Esophagus muscularis mucosa (tissue), 4 donors: Measurements from ENCODE around the gene NT5M. TPM values are rescaled to one million over a fixed set of nuclear protein-coding genes. Genes with fewer than 3 reads are reported as not detected.

Experiments used
- DNase-seq: peaks from one replicate; pipeline ENCODE4 v3.0.0-alpha.2; 2017; ENCODE audit errors: extremely low spot score
- H3K27ac ChIP-seq, 4 donors: fragments of 200-600 bp; sonication (generic); replicated peaks in 1 of 4; 1 replicate in 3 of 4; 2 replicates in 1 of 4; pipeline ENCODE4 v1.5.1; 2016 to 2019; ENCODE audit warnings: mild to moderate bottlenecking in 1 of 4
- H3K27me3 ChIP-seq, 4 donors: fragments of 200-600 bp; sonication (generic); one replicate each; pipeline versions ENCODE4 v1.5.1 to v1.6.0; 2016 to 2019
- H3K36me3 ChIP-seq, 4 donors: fragments of 200-600 bp; sonication (generic); one replicate each; pipeline ENCODE4 v1.5.1; 2016 to 2019
- H3K4me1 ChIP-seq, 4 donors: fragments of 200-600 bp; sonication (generic); one replicate each; pipeline ENCODE4 v1.5.1; 2016 to 2019
- H3K4me3 ChIP-seq, 4 donors: fragments of 200-600 bp; sonication (generic); 1 replicate in 2 of 4; 2 replicates in 2 of 4; pipeline ENCODE4 v1.5.1; 2016 to 2019; ENCODE audit warnings: mild to moderate bottlenecking in 4 of 4, moderate library complexity in 1 of 4
- H3K9me3 ChIP-seq, 4 donors: fragments of 200-600 bp; sonication (generic); 1 replicate in 3 of 4; 2 replicates in 1 of 4; pipeline ENCODE4 v1.5.1; 2016 to 2019
- CTCF ChIP-seq, 3 experiments: fragments of 200-600 bp in 2 of 3; fragments of 450-650 bp in 1 of 3; sonication (generic) in 2 of 3; IDR thresholded peaks; one replicate each; pipeline ENCODE4 v1.5.1; 2017 to 2019; ENCODE audit warnings: antibody characterized with exemption in 3 of 3, mild to moderate bottlenecking in 2 of 3, moderate library complexity in 1 of 3
- EP300 ChIP-seq: sonication (generic); formaldehyde crosslinking; IDR thresholded peaks from one replicate; pipeline ENCODE4 v1.6.1; 2017; ENCODE audit warnings: antibody characterized with exemption
- POLR2A ChIP-seq: fragments of 450-650 bp; IDR thresholded peaks from one replicate; pipeline ENCODE4 v1.6.1; 2017; ENCODE audit warnings: antibody characterized with exemption, moderate library complexity, mild to moderate bottlenecking, low read depth
- POLR2AphosphoS5 ChIP-seq, 2 donors: sonication (generic); formaldehyde crosslinking; IDR thresholded peaks; one replicate each; pipeline ENCODE4 v1.6.1; 2017; ENCODE audit warnings: antibody characterized with exemption in 2 of 2
- WGBS: methylation state at CpG from one replicate; pipeline ENCODE4 v1.1.5; 2018; 5-methylcytosine and 5-hydroxymethylcytosine counted together
- intact Hi-C: fragments of 100-400 bp; cut with DNase I; formaldehyde crosslinking; loops from one replicate; pipeline ENCODE4 v1.15.1; 2023
- total RNA-seq, 4 donors: library from RNA; depleted of rRNA; stranded (reverse); fragments of >200 nt; gene quantifications; one replicate each; pipeline versions ENCODE4 v1.1.0 to v1.2.1, GENCODE V29; 2016

NT5M gene
- total RNA-seq, 4 donors from 2014 or later, result 4.3 to 11.5 (median 7.0) TPM

GRCh38 chr17:17289086-17289485 is 14.1 kb upstream of the NT5M start:
- H3K27me3 ChIP-seq, result no peaks in the 10 kb centered on the region
- no peak for DNase-seq
- no peaks in the 10 kb centered on the region for H3K4me1 ChIP-seq
- H3K27ac ChIP-seq, result no peak overlapping the region
- H3K9me3 ChIP-seq, result no peaks in the 10 kb centered on the region
- TF ChIP-seq POLR2AphosphoS5 (IDR thresholded peaks at IDR 0.05), result no peak
- no peaks in the 10 kb centered on the region for H3K36me3 ChIP-seq
- H3K4me3 ChIP-seq, result no peak overlapping the region
- 78% methylated on average over 4 of the region's 4 CpGs for WGBS
- intact Hi-C loops, result no loop called here

- 75% methylated on average over 7 of the region's 7 CpGs for WGBS
- no peak overlapping the region for H3K4me3 ChIP-seq
- no peaks in the 10 kb centered on the region for H3K27me3 ChIP-seq
- H3K27ac ChIP-seq, result no peak overlapping the region
- intact Hi-C loops, result no loop called here
- H3K9me3 ChIP-seq, result no peaks in the 10 kb centered on the region
- no peak for DNase-seq
- H3K36me3 ChIP-seq, result no peaks in the 10 kb centered on the region
- H3K4me1 ChIP-seq, result no peaks in the 10 kb centered on the region
- TF ChIP-seq EP300 (no peak), POLR2A (no peak), CTCF (IDR thresholded peaks at IDR 0.05) (no peak), POLR2AphosphoS5 (IDR thresholded peaks at IDR 0.05) (no peak)
Measured at GRCh38 chr17:17289701-17290100, 13.5 kb upstream of the NT5M start.

- intact Hi-C loops, result no loop called here
- Histone ChIP-seq H3K27ac (no peak overlapping the region), H3K36me3 (no peaks in the 10 kb centered on the region), H3K9me3 (no peaks in the 10 kb centered on the region), H3K4me1 (peaks cover 0 to under 1% (median under 1%) of the 10 kb centered on the region in 4 donors), H3K4me3 (no peak overlapping the region), H3K27me3 (no peaks in the 10 kb centered on the region)
- no peak for TF ChIP-seq EP300
- TF ChIP-seq POLR2A, result no peak
- TF ChIP-seq POLR2AphosphoS5 (IDR thresholded peaks at IDR 0.05), result no peak
- no peak for TF ChIP-seq CTCF (IDR thresholded peaks at IDR 0.05)
- no peak for DNase-seq
- WGBS, result 95% methylated on average over 4 of the region's 4 CpGs
Measured at GRCh38 chr17:17295141-17295540, 8.0 kb upstream of the NT5M start.

- intact Hi-C loops, result no loop called here
- H3K4me1 ChIP-seq, result peaks cover 9 to 15% (median 13%) of the 10 kb centered on the region in 4 donors
- no peaks in the 10 kb centered on the region for H3K9me3 ChIP-seq
- TF ChIP-seq POLR2AphosphoS5 (IDR thresholded peaks at IDR 0.05), result no peak
- TF ChIP-seq EP300, result no peak
- TF ChIP-seq CTCF (IDR thresholded peaks at IDR 0.05), result no peak
- no peak for TF ChIP-seq POLR2A
- 99% methylated on average over 3 of the region's 3 CpGs for WGBS
- no peak for DNase-seq
- H3K4me3 ChIP-seq, result no peak overlapping the region
- no peaks in the 10 kb centered on the region for H3K36me3 ChIP-seq
- no peaks in the 10 kb centered on the region for H3K27me3 ChIP-seq
- no peak overlapping the region for H3K27ac ChIP-seq
Measured at GRCh38 chr17:17297217-17297616, 6.0 kb upstream of the NT5M start.

- WGBS, result 50% methylated on average over 3 of the region's 3 CpGs
- Histone ChIP-seq H3K4me3 (no peak overlapping the region), H3K9me3 (no peaks in the 10 kb centered on the region), H3K27me3 (no peaks in the 10 kb centered on the region), H3K4me1 (peaks cover 13 to 23% (median 18%) of the 10 kb centered on the region in 4 donors), H3K27ac (no peak overlapping the region), H3K36me3 (no peaks in the 10 kb centered on the region)
- no peak for DNase-seq
- TF ChIP-seq POLR2AphosphoS5 (IDR thresholded peaks at IDR 0.05) (no peak), CTCF (IDR thresholded peaks at IDR 0.05) (no peak), POLR2A (no peak), EP300 (no peak)
- intact Hi-C loops, result no loop called here
Measured at GRCh38 chr17:17298108-17298507, 5.1 kb upstream of the NT5M start.
